IPS DF 6.9 (cell line): Measurements from ENCODE around the gene TNFRSF6B.

Source experiments
- DNase-seq: peaks from one replicate; pipeline ENCODE4 v3.0.0-alpha.2; 2013; ENCODE audit warnings: low read depth, low spot score
- H3K27ac ChIP-seq: one replicate; pipeline ENCODE4 v1.5.1; 2013; ENCODE audit warnings: low read length, control low read depth
- H3K27me3 ChIP-seq: 2 replicates; pipeline ENCODE4 v1.6.1; 2013; ENCODE audit warnings: mild to moderate bottlenecking, low read length; ENCODE audit not compliant: control insufficient read depth, insufficient read depth
- H3K36me3 ChIP-seq: 2 replicates; pipeline ENCODE4 v1.6.1; 2013; ENCODE audit warnings: low read length; ENCODE audit not compliant: control insufficient read depth, insufficient read depth
- H3K4me1 ChIP-seq: 2 replicates; pipeline ENCODE4 v1.6.1; 2013; ENCODE audit warnings: low read length; ENCODE audit not compliant: control insufficient read depth, insufficient read depth
- H3K4me3 ChIP-seq: 2 replicates; pipeline ENCODE4 v1.5.1; 2013; ENCODE audit warnings: mild to moderate bottlenecking, low read length
- H3K9me3 ChIP-seq: 2 replicates; pipeline ENCODE4 v1.6.1; 2013; ENCODE audit warnings: low read length, inconsistent platforms; ENCODE audit not compliant: control insufficient read depth, insufficient read depth
- WGBS: extraction: QIAGEN DNeasy Blood & Tissue Kit; methylation state at CpG from one replicate; pipeline ENCODE4 v1.1.7; 2013; ENCODE audit warnings: mixed read lengths, missing lambda C conversion rate; ENCODE audit not compliant: insufficient read length, insufficient coverage; 5-methylcytosine and 5-hydroxymethylcytosine counted together

TNFRSF6B gene

GRCh38 chr20:63692436-63693082, 3.9 kb upstream of the TNFRSF6B start:
- Histone ChIP-seq H3K9me3 (peaks cover 2% of the 10 kb centered on the region; the same call in 1 of the 2 replicates), H3K4me1 (no peaks in the 10 kb centered on the region; the same call in 1 of the 2 replicates), H3K27ac (no peak overlapping the region), H3K36me3 (peaks cover 23% of the 10 kb centered on the region), H3K27me3 (no peaks in the 10 kb centered on the region), H3K4me3 (no peak overlapping the region)
- no CpG with 5 or more reads among the region's 20 CpGs for WGBS
- DNase-seq = no peak

- H3K27ac ChIP-seq = no peak overlapping the region
- no peaks in the 10 kb centered on the region for H3K27me3 ChIP-seq
- no CpG with 5 or more reads among the region's 10 CpGs for WGBS
- peaks cover 23% of the 10 kb centered on the region for H3K36me3 ChIP-seq
- no peak overlapping the region for H3K4me3 ChIP-seq
- no peak for DNase-seq
- peaks cover 2% of the 10 kb centered on the region; the same call in 1 of the 2 replicates for H3K9me3 ChIP-seq
- H3K4me1 ChIP-seq = no peaks in the 10 kb centered on the region; the same call in 1 of the 2 replicates
These were observed 3.2 kb upstream of the TNFRSF6B start for GRCh38 chr20:63693083-63693732.

- no CpG with 5 or more reads among the region's 21 CpGs for WGBS
- DNase-seq = no peak
- Histone ChIP-seq H3K36me3 (peaks cover 23% of the 10 kb centered on the region), H3K4me1 (no peaks in the 10 kb centered on the region; the same call in 1 of the 2 replicates), H3K9me3 (peaks cover 2% of the 10 kb centered on the region; the same call in 1 of the 2 replicates), H3K4me3 (no peak overlapping the region), H3K27me3 (no peaks in the 10 kb centered on the region), H3K27ac (no peak overlapping the region)
These were observed 2.5 kb upstream of the TNFRSF6B start for GRCh38 chr20:63693733-63694583.

- Histone ChIP-seq H3K4me1 (no peaks in the 10 kb centered on the region; the same call in 1 of the 2 replicates), H3K27ac (no peak overlapping the region)
These were observed 1.6 kb upstream of the TNFRSF6B start for GRCh38 chr20:63694584-63695423.

GRCh38 chr20:63695424-63696305, 787 bp upstream of the TNFRSF6B start:
- DNase-seq = no peak
- Histone ChIP-seq H3K36me3 (peaks cover 23% of the 10 kb centered on the region), H3K27ac (no peak overlapping the region), H3K27me3 (no peaks in the 10 kb centered on the region), H3K4me3 (no peak overlapping the region), H3K9me3 (peaks cover 2% of the 10 kb centered on the region; the same call in 1 of the 2 replicates), H3K4me1 (no peaks in the 10 kb centered on the region; the same call in 1 of the 2 replicates)
- WGBS = no CpG with 5 or more reads among the region's 25 CpGs

More at GRCh38 chr20:63694584-63695423, 1.6 kb upstream of the TNFRSF6B start:
- no peak for DNase-seq
- Histone ChIP-seq H3K9me3 (peaks cover 2% of the 10 kb centered on the region; the same call in 1 of the 2 replicates), H3K36me3 (peaks cover 23% of the 10 kb centered on the region), H3K27me3 (no peaks in the 10 kb centered on the region), H3K4me3 (no peak overlapping the region)
- WGBS = no CpG with 5 or more reads among the region's 37 CpGs

- H3K9me3 ChIP-seq = peaks cover 2% of the 10 kb centered on the region; the same call in 1 of the 2 replicates
- no CpG with 5 or more reads among the region's 6 CpGs for WGBS
- no peak for DNase-seq
- no peaks in the 10 kb centered on the region; the same call in 1 of the 2 replicates for H3K4me1 ChIP-seq
- H3K36me3 ChIP-seq = peaks cover 22% of the 10 kb centered on the region
- no peak overlapping the region for H3K27ac ChIP-seq
- no peak overlapping the region for H3K4me3 ChIP-seq
- no peaks in the 10 kb centered on the region for H3K27me3 ChIP-seq
These were observed 185 bp upstream of the TNFRSF6B start for GRCh38 chr20:63696306-63696627.

- H3K4me1 ChIP-seq = peaks cover 1% of the 10 kb centered on the region; the same call in 1 of the 2 replicates
- H3K36me3 ChIP-seq = peaks cover 16% of the 10 kb centered on the region
- WGBS = no CpG with 5 or more reads among the region's 7 CpGs
- no peak overlapping the region for H3K27ac ChIP-seq
- peaks cover 2% of the 10 kb centered on the region; the same call in 1 of the 2 replicates for H3K9me3 ChIP-seq
- no peaks in the 10 kb centered on the region for H3K27me3 ChIP-seq
- no peak for DNase-seq
- no peak overlapping the region for H3K4me3 ChIP-seq
These were observed 960 bp downstream of the TNFRSF6B start for GRCh38 chr20:63697357-63697867.

- H3K27me3 ChIP-seq = no peaks in the 10 kb centered on the region
- H3K4me3 ChIP-seq = no peak overlapping the region
- no peak overlapping the region for H3K27ac ChIP-seq
- DNase-seq = no peak
- peaks cover 2% of the 10 kb centered on the region; the same call in 1 of the 2 replicates for H3K9me3 ChIP-seq
- peaks cover 16% of the 10 kb centered on the region for H3K36me3 ChIP-seq
- H3K4me1 ChIP-seq = peaks cover 1% of the 10 kb centered on the region; the same call in 1 of the 2 replicates
- no CpG with 5 or more reads among the region's 40 CpGs for WGBS
These were observed 1.6 kb downstream of the TNFRSF6B start for GRCh38 chr20:63697868-63698545.
